GM19023 (cell line): ENCODE results near the gene LMX1B.

Source experiments
- ATAC-seq: cut with Tn5 transposase; IDR thresholded peaks from one replicate; pipeline ENCODE4 v1.9.1; 2021; ENCODE audit warnings: mild to moderate bottlenecking, moderate library complexity; ENCODE audit not compliant: unreplicated experiment

LMX1B gene

DNA sequence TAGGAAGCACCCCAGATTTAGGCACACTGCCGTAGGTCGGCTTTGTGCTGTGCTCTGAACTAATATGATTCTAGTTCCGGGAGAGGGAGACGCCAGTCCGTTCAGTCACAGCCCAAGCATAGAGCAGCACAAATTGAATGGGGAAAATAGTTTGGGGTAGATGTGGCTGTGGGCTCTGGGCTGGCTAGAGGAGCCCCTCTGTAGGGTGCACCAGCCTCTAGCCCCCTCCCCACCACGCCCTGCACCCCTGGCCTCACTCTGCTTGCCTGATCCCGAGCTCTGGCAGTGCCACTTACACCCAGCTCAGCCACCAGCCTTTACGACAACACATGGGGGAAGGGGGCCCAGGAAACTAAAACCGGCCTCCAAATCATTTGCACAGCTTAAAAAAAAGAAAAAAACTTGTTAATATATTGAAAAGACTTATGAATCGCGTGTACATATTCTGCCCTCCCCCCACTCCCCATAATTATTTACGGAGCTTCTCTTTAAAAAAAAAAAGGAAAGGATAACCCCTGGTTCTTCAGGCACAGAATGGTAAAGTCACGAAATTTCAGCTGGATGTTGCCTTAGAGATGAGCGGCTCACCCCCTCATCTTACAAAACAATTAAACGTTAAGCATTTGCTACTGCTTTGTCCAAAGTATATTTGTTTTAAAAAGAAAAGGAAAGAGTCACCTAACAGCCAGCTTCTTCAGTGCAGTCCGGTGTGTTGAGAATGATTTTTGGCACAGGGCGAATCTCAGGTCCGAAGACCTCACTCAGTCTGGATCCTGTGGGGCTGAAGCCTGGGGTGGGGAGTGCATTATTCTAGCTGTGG lies 3.5 kb downstream of the LMX1B start:
- ATAC-seq, result no peak

DNA sequence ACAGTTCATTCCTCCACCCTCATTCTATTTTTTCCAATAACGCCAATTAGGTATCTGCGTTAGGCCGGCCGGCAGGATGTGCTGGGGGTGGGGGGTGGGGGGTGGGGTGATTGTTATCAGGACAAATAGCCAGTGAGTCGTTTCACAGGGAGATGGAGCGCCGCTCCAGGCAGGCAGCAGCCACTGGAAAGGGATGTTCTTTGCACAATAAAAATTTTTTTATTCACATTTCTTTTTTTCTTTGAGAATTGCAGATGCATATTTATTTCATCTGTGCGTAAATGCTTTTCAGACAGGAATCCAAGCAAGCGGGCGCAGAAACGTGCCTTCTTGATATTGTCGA lies 4.1 kb downstream of the LMX1B start:
- ATAC-seq, result no peak

DNA sequence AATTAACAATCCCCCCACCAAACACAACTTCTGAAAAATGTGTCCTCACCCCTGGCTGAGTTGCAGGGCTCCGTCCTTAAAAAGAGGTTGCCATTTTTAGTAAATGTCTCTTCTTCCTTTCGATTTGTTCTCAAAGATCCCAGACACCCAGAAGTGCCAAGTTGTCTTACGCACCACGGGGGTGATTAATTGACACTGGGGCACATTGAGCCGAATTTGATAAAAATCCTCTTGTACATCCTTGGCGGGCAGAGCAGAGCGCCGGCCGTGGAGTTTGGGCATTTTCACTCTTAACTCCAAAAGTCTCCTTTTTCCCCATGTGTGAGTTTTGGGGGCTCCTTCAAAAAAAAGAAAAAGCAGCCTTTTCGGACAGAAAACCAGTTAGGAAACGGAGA lies 4.5 kb downstream of the LMX1B start:
- ATAC-seq, result no peak

DNA sequence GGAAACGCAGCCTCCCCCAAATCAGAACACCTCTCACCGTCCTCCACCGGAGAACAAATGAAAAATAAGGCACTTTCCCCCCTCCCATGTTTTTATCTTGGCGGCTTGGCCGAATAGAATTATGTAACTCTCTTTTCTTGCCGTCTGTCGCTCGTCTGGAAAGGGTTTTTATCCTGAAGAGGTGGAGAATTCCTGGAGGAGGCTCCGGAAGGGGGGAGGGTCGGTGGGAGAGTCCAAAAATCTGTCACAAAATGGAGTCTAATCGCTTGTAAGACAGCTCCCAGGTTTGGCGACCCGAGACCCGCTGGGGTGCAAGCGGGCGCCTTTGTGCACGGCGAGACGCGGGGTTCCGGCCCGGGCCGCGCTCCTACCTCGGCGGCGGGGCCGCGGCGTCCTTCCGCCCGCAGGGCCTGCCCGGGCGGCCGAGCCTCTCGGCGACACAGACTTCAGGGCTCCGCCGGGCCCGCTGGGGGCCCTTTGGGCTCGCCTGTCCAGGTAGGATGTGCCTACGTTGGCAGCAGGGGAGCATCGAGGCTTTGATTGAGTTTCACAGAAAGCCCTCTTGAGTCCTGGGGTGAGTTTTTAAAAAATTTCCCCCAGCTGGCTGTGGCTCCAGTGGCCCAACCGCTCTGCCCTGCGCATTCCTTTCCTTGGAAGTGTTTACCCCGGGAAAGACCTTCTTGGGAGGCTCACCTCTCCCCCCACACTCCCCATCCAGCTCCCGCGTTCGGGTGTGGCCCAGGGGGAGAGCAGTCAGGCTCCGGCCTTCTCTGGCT lies 5.0 kb downstream of the LMX1B start:
- ATAC-seq, result no peak

DNA sequence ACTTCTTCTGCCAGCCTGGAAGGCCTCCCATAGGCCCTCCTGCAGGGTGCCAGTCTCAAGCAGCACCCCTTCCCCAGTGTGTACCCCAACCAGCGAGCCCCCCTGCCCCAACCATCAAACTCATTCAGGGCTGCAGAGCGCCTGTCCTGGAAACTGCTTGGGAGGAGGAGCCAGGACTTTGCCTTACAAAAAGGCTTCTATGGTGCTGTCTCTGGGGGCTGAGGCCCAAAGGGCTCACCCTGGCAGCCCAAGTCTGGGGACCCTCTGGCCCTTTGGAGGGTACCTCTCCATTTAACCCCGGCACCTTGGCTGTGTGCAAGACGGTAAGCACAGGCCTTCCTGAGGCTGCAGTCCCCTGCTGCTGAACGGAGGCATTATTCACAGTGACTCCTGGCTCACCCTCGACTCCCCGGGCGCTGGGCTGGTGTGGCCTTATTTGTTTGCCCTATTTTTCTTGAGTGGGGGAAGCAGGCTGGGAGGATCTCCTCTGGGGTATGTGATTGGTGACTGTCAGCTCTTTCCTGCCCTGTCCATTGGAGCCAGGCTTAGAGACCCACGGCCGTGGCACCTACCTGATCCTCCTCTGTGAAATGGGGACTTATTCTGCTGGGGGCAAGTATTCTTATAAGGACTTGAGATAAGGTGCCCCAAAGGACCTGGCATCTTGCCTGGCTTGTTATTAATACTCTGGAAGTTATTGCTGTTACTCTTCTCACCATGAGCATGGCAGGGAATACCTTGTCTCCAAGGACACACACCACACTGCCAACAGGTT lies 5.8 kb downstream of the LMX1B start:
- no peak for ATAC-seq

DNA sequence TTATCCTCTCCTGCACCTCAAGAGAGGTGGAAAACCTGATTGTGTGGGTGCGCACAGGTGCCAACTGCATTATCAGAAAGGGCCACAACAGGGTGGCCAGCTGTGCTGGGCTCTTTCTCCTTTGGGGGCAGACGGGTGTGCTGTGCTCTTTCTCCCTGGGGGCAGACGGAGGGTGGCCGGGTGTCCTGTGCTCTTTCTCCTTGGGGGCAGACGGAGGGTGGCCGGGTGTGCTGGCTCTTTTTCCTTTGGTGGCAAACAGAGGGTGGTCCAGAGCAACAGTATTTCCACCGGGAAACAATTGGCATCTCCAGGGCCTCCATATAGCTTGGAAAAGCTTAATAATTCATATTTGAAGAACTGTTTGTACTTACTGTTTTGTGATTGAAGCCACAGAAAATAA lies 6.8 kb downstream of the LMX1B start:
- ATAC-seq, result no peak

DNA sequence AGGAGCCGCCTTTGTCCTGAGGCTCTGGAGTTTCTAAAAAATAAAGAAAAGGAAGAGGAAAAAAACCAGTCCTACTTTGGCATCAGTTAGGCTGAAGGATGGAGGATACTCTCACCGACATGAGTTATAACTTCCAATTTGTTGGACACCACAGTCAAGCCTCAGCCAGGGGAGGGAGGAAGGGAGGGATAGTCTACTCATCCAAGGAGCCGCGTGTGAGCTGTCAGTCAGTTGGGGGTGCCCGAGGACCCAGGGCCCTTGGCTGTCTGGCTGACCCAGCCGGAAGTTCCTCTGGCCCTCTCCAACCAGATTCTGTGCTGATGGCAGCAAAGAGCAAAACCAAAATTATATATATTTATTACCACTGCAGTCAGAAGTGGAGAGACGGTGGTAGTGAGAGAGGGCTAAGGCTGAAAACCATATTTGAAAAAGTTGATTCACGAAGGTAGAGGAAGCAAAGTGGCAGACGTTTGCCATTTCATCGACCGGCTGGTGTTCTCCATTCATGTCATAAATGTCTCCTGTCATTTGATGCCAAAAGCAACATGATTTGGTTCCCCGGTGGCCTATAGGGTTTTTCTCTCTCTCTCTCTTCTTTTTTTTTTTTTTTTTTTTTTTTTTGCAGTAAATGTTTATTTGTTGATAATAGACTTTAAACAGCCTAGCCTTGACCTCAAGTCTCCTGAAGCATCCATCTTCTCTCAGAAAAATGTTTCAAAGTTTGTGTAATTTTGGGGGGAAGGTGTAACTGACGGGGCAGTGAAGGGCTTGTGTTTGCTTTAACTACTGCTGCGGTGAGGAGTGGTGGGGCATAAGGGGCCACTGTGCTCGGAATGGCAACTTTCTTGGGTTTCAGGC lies 7.6 kb downstream of the LMX1B start:
- no peak for ATAC-seq

DNA sequence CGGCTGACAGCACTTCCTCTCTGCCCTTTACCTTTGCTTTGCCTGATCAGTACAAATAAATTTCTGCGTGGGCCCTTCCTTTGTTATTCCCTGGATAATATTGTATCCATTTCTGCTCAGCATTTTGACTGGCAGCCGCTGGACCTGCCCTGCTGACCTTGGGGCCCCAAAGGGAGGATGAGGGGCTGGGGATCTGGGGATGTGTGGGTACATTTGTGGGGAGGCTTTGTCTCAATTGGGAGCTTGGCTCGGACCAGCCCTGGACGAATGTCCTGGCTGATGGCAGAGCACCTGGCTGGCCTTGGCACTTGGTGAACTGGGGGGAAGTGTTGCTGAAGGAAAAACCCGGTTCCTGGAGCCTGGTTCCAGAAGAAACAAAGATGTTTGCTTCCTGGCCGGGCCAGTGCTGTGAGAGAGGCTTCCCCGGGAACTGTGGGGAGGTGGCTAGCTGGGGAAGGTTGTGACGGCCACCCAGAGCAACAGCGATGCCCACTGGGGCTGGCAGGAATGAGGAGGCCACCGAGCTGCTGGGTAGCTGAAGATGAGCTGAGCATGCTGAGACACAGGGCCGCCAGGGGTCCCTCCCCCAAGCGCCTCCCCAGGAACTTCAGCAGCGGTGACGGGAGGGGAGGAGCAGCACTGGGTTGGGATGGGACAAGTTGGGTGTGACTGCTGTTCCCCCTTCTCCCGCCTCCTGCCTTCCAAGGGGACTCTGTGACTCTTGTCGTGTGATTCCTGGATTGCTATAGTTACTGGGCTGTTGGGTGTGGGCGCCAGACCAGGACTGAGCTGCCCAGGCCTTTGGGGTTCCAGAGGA lies 8.4 kb downstream of the LMX1B start:
- ATAC-seq, result no peak

DNA sequence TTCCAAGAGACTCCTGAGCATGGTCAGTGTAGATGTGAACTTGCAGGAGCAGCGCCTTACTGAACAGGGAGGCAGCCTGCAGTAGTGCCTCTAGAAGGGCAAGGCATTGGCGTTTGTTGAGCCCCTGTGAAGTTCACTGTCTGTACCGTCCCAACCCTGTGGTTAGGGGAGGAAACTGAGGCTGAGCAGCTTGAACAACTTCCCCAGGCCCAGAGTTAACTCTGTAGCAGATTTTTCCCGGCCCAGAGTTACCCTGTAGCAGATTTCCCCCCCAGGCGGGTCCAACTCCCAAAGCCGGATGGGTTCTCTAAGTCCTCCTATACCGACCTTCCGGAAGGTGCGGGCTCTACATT lies 9.6 kb downstream of the LMX1B start:
- no peak for ATAC-seq

DNA sequence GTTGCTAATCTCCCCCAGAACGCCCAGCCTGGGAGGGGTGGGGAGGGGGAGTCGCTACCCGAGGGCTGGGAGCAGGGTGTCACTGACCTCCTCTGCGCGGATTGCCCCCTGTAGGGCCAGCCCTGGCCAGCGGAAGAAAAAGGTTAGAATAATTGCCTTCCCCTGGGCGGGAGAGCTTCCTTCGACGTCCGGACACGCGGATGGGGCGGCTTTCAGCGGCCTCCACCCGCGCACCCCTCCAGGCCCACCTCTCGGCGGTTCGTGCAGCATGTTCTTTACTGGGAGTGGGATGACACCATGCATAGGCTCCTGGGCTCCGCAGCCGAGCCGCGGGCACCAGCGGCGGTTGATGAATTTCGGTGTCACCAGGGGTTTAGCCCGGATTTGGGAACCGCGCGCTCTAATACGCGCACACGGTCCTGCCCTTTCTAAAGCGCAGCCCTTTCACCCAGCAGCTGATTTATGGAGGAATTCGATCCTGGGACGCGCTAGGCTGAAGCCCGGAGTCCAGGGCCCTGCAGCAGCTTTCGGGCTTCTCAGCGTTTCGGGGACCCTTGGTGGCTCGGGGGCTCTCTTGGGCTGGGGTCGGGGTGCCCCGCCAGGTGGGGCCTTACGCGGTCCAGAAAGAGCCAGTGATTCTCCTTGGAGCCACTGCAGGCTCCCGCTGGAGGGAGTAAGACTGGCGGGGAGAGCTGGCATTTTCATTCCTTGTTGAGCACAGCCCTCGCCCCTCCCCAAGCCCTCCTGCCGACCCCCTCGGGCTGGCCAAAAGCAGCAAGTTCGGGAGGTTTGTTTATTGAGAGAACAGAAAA lies 10.1 kb downstream of the LMX1B start:
- ATAC-seq, result no peak

DNA sequence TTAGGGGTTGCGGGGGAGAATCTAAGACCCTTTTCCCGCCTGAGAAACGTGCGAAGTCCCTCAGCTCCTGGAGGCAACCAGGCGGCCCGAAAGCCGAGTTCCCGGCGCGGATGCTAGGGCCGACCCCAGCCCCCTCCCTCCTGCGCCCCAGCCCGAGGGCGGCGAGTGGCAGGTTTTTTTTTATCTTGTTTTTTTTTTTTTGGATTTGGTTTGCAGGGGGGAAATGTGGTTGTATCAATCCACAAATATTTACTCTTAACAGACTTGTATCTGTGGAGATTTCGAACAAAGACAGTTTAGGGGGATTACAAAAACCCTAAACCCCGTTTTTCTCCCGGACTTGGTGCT lies 10.7 kb downstream of the LMX1B start:
- no peak for ATAC-seq

DNA sequence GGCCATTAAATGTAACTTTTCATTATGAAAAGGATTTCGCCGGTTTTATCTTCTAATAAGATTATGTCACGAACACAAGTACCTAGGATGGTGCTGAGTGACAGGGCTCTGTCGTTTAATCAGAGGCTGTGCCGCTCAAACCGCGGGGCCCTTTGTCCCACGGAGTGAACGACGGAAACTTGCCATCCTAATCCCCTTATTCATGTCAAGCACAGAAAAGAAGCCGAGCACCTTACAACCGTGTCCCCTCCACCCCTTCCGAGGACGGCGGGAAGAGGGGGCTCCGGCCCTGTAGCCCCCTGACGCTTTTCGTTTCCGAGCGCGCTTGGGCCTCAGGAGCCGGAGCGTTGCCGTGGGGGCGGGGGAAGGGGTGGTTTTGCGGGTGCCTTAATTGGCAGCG lies 11.2 kb downstream of the LMX1B start:
- ATAC-seq, result no peak

DNA sequence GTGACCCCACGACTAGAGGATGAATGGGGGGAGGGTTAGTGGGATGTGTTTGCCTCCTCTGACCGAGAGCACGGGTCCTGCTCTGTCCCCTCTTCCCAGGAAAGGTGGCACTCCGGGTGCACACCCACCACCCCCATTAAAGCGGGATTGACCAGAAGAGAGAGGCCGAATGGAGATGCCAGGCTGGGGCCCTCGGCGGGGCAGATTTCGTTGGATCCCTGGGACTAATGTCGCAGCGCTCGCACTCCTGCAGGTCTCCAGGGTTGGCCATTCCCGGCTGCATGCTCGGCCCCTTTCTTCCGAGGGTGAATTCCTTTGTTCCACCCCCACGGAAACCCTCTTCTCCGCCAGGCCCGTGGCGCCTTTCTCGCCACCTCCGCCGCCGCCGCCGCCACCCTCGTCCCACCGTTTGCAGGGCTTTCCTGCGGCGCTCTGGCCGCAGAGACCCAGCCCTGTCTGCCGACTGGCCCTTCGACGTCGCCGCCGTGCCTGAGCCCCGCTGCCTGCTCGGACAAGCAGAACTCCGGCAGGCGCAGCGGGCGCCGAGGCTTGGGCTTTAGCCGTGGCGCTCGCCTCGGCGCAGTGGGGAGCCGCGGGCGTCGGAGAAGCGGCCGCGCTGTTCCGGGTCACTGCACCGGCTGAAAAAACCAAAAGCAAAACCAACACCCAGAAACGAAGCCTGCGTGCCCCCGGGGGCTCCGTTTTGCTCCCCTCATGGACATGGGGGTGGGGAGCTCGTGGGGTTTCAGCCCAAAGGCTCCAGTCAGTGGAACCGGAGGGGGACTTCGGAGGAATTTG lies 11.8 kb downstream of the LMX1B start:
- ATAC-seq, result no peak

DNA sequence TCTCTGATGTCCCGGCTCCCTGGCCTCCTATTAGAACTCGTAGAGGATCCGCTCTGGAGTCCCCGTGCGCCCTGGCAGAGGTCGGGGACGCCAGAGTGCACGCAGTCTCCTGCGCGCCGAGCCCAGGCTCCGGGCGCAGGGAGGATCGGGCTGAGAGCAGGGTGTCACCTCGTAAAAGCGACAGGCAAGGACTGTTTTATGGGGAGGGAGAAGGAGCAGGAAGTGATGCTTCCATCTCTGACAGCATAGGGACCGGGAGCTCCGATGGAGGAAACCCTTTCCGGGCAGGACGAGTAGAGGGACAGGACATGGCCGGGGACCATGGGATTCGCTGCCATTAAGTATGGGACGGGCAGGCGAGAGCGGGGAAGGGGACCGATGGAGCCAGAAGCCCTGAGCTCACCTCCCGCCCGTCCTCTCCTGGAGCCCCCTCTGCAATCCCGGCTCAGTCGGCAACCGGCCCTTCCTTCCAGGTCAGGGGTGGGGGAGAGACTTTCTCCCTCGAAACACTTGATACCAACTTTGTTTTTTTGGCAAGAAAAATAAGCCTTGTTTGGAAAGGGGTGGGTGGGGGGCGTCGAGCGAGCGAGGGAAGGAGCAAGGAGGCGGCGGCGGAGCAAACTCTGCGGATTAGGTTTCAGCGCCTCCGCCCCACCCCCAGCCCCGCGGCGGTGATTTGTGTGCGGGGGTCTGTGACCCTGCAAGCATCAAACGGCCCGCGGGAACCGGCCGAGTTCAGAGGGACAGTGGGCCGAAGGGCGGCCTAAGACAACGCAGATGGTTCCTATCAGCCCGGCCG lies 12.6 kb downstream of the LMX1B start:
- ATAC-seq, result no peak

DNA sequence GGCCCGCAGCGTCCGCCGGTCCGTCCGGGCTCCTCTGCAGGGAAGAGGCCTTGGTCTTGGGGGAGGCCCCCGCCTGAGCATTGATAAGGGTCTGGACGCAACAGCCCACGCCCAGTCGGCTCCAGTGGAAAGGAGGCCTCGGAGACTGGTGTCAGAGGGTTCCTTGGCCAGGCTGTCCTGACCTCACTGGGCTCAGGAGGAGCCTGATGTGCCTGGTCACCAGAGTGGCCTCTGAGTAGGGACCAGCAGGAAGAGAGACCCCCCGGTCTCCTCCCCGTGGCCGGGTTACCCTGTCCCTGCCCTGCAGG lies 13.2 kb downstream of the LMX1B start:
- no peak for ATAC-seq

DNA sequence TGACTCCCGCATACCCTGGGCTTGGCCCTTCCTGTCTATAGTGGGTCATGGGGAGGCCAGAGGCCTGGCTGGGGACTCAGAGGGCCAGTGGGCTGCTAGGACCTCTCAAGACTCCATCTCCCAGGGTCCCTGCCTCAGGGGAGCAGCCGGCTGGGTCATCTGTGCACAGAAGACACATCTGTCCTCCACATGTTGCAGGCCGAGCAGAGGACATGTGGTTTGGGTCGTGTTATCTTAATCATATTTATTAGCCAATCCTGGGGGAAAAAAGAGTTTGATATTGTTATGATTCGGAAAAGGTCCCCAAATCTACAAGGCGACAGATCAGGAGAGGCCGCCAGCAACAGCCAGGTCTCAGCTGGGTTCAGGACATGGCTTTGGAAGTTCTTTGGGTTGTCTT lies 14.4 kb downstream of the LMX1B start:
- ATAC-seq, result no peak

DNA sequence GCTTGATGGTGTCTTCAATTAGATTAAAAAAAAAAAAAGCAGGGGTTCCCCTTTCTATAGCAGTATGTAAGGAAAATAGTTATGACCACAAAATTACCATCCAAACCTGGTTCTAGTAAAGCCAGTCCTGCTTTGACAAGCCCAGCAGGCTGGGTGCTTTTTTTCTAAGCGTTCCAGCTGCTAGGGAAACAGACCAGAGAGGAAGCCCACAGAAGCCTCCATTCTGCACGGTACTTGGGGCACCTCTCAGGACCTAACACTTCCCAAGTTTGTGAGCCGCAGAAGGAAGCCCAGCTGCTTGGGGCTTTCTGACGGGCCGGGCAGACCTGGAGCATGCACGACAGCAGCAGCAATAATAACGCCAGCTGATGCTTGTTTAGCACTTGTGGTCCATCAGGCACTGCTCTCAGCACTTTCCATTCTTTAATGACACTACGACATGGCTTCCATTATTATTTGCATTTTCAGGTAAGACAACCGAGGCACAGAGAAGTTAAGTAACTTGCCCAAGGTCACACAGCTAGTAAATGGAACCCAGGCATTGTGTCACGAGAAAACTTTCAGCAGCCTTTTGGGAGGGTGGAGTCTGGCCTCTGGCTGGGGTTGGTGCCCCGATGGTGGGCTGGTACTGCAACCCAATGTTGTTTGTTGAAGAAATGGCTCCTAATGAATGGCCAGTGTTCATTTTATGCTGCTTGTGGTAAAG lies 15.4 kb downstream of the LMX1B start:
- ATAC-seq, result no peak
